Neural progenitor cell (in vitro differentiated cells): ENCODE results near the gene RASGRP4.

Experiments used
- EZH2 ChIP-seq: fragments of 200-600 bp; sonication (generic); IDR thresholded peaks from 2 replicates; pipeline ENCODE4 v1.6.1; 2017; ENCODE audit warnings: antibody characterized with exemption, mild to moderate bottlenecking, moderate library complexity
- EZH2phosphoT487 ChIP-seq: fragments of 200-600 bp; sonication (generic); IDR thresholded peaks from 2 replicates; pipeline ENCODE4 v1.6.1; 2017; ENCODE audit warnings: antibody characterized with exemption
- TF ChIP-seq, protein P1 (sequence below): fragments of 200-600 bp; sonication (generic); IDR thresholded peaks from 2 replicates; pipeline ENCODE4 v1.5.1; 2017; ENCODE audit warnings: antibody characterized with exemption, mild to moderate bottlenecking

DNA sequence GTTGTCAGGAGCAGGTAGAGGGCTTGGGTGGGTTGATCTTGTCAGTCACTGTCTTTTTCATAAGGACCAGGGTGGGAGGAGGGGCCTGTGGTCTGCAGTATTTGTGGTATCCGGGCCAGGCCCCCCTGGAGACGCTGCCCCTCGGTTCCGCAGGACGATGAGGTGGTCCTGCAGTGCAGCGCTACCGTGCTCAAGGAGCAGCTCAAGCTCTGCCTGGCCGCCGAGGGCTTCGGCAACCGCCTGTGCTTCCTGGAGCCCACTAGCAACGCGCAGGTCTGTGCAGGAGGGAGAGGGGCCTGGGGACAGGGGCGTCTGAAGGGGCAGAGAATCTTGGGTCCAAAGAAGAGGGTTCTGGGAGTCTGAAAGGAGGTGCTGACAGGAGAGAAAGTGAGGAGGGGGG is 14.6 kb upstream of the RASGRP4 start:
- TF ChIP-seq, protein P1, sequence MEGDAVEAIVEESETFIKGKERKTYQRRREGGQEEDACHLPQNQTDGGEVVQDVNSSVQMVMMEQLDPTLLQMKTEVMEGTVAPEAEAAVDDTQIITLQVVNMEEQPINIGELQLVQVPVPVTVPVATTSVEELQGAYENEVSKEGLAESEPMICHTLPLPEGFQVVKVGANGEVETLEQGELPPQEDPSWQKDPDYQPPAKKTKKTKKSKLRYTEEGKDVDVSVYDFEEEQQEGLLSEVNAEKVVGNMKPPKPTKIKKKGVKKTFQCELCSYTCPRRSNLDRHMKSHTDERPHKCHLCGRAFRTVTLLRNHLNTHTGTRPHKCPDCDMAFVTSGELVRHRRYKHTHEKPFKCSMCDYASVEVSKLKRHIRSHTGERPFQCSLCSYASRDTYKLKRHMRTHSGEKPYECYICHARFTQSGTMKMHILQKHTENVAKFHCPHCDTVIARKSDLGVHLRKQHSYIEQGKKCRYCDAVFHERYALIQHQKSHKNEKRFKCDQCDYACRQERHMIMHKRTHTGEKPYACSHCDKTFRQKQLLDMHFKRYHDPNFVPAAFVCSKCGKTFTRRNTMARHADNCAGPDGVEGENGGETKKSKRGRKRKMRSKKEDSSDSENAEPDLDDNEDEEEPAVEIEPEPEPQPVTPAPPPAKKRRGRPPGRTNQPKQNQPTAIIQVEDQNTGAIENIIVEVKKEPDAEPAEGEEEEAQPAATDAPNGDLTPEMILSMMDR, result no peak
- TF ChIP-seq EZH2 (no peak), EZH2phosphoT487 (no peak)
